Sigmoid colon (tissue), 7 donors: ENCODE measurements around the gene ZNF506. TPM values are rescaled to one million over a fixed set of nuclear protein-coding genes. Genes with fewer than 3 reads are reported as not detected.
A peak's percentile ranks its signal among the peaks of the same experiment; 100 is the strongest.
"Not testable (repeated sequence)": the region's sequence is repeated elsewhere in the genome, so short reads cannot be mapped to it uniquely, and the experiment has no call there.

Experiments used
- DNase-seq: peaks from one replicate; pipeline ENCODE4 v3.0.0-alpha.2; 2019
- H3K27ac ChIP-seq, 4 donors: fragments of 200-600 bp; sonication (generic); one replicate each; pipeline ENCODE4 v1.5.1; 2016 to 2019; ENCODE audit warnings: mild to moderate bottlenecking in 1 of 4
- H3K27me3 ChIP-seq, 3 donors: fragments of 200-600 bp; sonication (generic); one replicate each; pipeline ENCODE4 v1.5.1; 2019; ENCODE audit warnings: mild to moderate bottlenecking in 1 of 3
- H3K36me3 ChIP-seq, 4 donors: fragments of 200-600 bp; sonication (generic); one replicate each; pipeline ENCODE4 v1.5.1; 2016 to 2019
- H3K4me1 ChIP-seq, 4 donors: fragments of 200-600 bp; sonication (generic); one replicate each; pipeline ENCODE4 v1.5.1; 2017 to 2019
- H3K4me3 ChIP-seq, 4 donors: fragments of 200-600 bp; sonication (generic); one replicate each; pipeline ENCODE4 v1.5.1; 2017 to 2019; ENCODE audit warnings: mild to moderate bottlenecking in 2 of 4, moderate library complexity in 1 of 4
- H3K9me3 ChIP-seq, 4 donors: fragments of 200-600 bp in 3 of 4; sonication (generic) in 3 of 4; one replicate each; pipeline versions ENCODE4 v1.5.1 to v1.6.1; 2013 to 2019
- CTCF ChIP-seq, 4 experiments: fragments of 450-650 bp in 3 of 4; fragments of 200-600 bp in 1 of 4; IDR thresholded peaks; one replicate each; pipeline ENCODE4 v1.5.1; 2016 to 2019; ENCODE audit warnings: antibody characterized with exemption in 4 of 4, mild to moderate bottlenecking in 3 of 4, moderate library complexity in 2 of 4
- EP300 ChIP-seq, 4 donors: sonication (generic); formaldehyde crosslinking; IDR thresholded peaks; one replicate each; pipeline ENCODE4 v1.6.1; 2017; ENCODE audit warnings: antibody characterized with exemption in 4 of 4
- POLR2A ChIP-seq, 2 donors: fragments of 450-650 bp; IDR thresholded peaks; one replicate each; pipeline ENCODE4 v1.6.1; 2016; ENCODE audit warnings: antibody characterized with exemption in 2 of 2, mild to moderate bottlenecking in 2 of 2, moderate library complexity in 2 of 2
- POLR2AphosphoS5 ChIP-seq, 4 donors: sonication (generic); formaldehyde crosslinking; IDR thresholded peaks; one replicate each; pipeline ENCODE4 v1.6.1; 2017; ENCODE audit warnings: antibody characterized with exemption in 4 of 4
- WGBS, 2 donors: extraction: QIAGEN DNeasy Blood & Tissue Kit; methylation state at CpG; one replicate each; pipeline ENCODE4 v1.1.7; 2013; 5-methylcytosine and 5-hydroxymethylcytosine counted together
- intact Hi-C: fragments of 100-400 bp; cut with DNase I; formaldehyde crosslinking; loops from one replicate; pipeline ENCODE4 v1.15.1; 2023
- polyA plus RNA-seq, 3 donors: library from polyadenylated mRNA; stranded (reverse); fragments of 200-250 nt; gene quantifications; one replicate each; pipeline ENCODE4 v1.2.3, GENCODE V29; 2013
- total RNA-seq, 4 donors: library from RNA; depleted of rRNA; stranded (reverse); fragments of >200 nt; gene quantifications; one replicate each; pipeline ENCODE4 v1.1.0, GENCODE V29; 2016
- donor health status: healthy with polysubstance abuse.
- donor health status: Bipolar disorder and iron deficiency.
- donor health status: healthy.

The ZNF506 gene
- 10 to 100 TPM; 21.9 to 45.7 (median 28.3) TPM for total RNA-seq
- polyA plus RNA-seq: 10 to 100 TPM in 1 of 3 donors, 1 to 10 TPM in 2; 2.4 to 11.0 (median 5.1) TPM

- Histone ChIP-seq H3K27ac (peak within 1 kb of the TSS; percentile 90 to 97 (median 92)), H3K4me1 (peaks cover 0 to 30% (median 12%) of the 10 kb centered on the region in 4 donors), H3K27me3 (no peaks in the 10 kb centered on the region), H3K36me3 (peaks cover 0 to 7% (median 0%) of the 10 kb centered on the region in 4 donors), H3K9me3 (peaks cover 0 to 14% (median 0%) of the 10 kb centered on the region in 4 donors), H3K4me3 (peak within 1 kb of the TSS; percentile 54 to 79 (median 76))
- WGBS, 2 donors: 0% methylated on average over 28 of the region's 28 CpGs
- TF ChIP-seq CTCF (IDR thresholded peaks at IDR 0.05) (no peak), POLR2AphosphoS5 (IDR thresholded peaks at IDR 0.05) (peak; percentile 90 to 98 (median 96)), POLR2A (IDR thresholded peaks at IDR 0.05) (peak; percentile 89), EP300 (IDR thresholded peaks at IDR 0.05) (no peak)
- DNase-seq: peak; percentile 100
- intact Hi-C loops: loop anchor here (1.0 to 10.0 kb wide), 5 partner anchors 44 to 154 kb away; partner anchors contain the start of genes ZNF101, ZNF14, ZNF253 and ZNF93
These were observed at the start of gene ZNF506 for GRCh38 chr19:19821366-19821951. ZNF506 (minus strand) TSS chr19:19821750; CDS start chr19:19821603, 147 bp downstream.

- intact Hi-C loops, H3K27me3 ChIP-seq, DNase-seq, H3K27ac ChIP-seq, H3K4me3 ChIP-seq, H3K9me3 ChIP-seq, H3K36me3 ChIP-seq: not testable (repeated sequence)
- H3K4me1 ChIP-seq: peaks cover 0 to 28% (median 20%) of the 10 kb centered on the region in 4 donors
- 96 to 97% methylated on average over 5 of the region's 5 CpGs for WGBS, 2 donors
These were observed 48.5 kb upstream of the ZNF506 start for GRCh38 chr19:19870086-19870485.

GRCh38 chr19:19866611-19867248 is 45.2 kb upstream of the ZNF506 start:
- no peak for DNase-seq
- Histone ChIP-seq H3K27me3 (no peaks in the 10 kb centered on the region), H3K9me3 (no peaks in the 10 kb centered on the region), H3K4me1 (peaks cover 0 to 28% (median 20%) of the 10 kb centered on the region in 4 donors), H3K27ac (peak overlapping the region; percentile 89 to 96 (median 90)), H3K36me3 (no peaks in the 10 kb centered on the region), H3K4me3 (peak overlapping the region; percentile 52 to 81 (median 71))
- TF ChIP-seq CTCF (IDR thresholded peaks at IDR 0.05): no peak
- TF ChIP-seq POLR2AphosphoS5 (IDR thresholded peaks at IDR 0.05): no peak
- no peak for TF ChIP-seq EP300 (IDR thresholded peaks at IDR 0.05)
- no peak for TF ChIP-seq POLR2A (IDR thresholded peaks at IDR 0.05)
- WGBS, 2 donors: 6 to 7% methylated on average over 23 of the region's 23 CpGs
- intact Hi-C loops: loop anchor here (1.0 to 10.0 kb wide), 2 partner anchors 34 to 132 kb away; partner anchors contain the start of genes ZNF14 and ZNF93

GRCh38 chr19:19865750-19866610 is 44.4 kb upstream of the ZNF506 start, which contains the start of gene ZNF253:
ZNF253 (plus strand) TSS chr19:19865882; CDS start chr19:19865997, 115 bp downstream.
- 0% methylated on average over 43 of the region's 43 CpGs for WGBS, 2 donors
- no peak for TF ChIP-seq CTCF (IDR thresholded peaks at IDR 0.05)
- peak; percentile 91 to 97 (median 95) for TF ChIP-seq POLR2AphosphoS5 (IDR thresholded peaks at IDR 0.05)
- TF ChIP-seq EP300 (IDR thresholded peaks at IDR 0.05): no peak
- TF ChIP-seq POLR2A (IDR thresholded peaks at IDR 0.05): peak; percentile 83 to 88
- intact Hi-C loops: loop anchor here (1.0 to 10.0 kb wide), 3 partner anchors 45 to 131 kb away; partner anchors contain the start of genes ZNF14 and ZNF506
- peak; percentile 98 for DNase-seq
- Histone ChIP-seq H3K27ac (peak within 1 kb of the TSS; percentile 89 to 96 (median 90)), H3K4me3 (peak within 1 kb of the TSS; percentile 52 to 81 (median 71)), H3K9me3 (no peaks in the 10 kb centered on the region), H3K27me3 (peaks cover 0 to 1% (median 0%) of the 10 kb centered on the region in 3 donors), H3K36me3 (no peaks in the 10 kb centered on the region), H3K4me1 (peaks cover 0 to 28% (median 20%) of the 10 kb centered on the region in 4 donors)
